ENCODE results near the gene MTIF3.
"Not testable (repeated sequence)": the region's sequence is repeated elsewhere in the genome, so short reads cannot be mapped to it uniquely, and the experiment has no call there.

The MTIF3 gene

GRCh38 chr13:27421101-27421871, 29.1 kb downstream of the MTIF3 start:
- in situ Hi-C loops (cut with MboI; ENCODE audit: low sequenced_read_pairs): no loop called here

DNA sequence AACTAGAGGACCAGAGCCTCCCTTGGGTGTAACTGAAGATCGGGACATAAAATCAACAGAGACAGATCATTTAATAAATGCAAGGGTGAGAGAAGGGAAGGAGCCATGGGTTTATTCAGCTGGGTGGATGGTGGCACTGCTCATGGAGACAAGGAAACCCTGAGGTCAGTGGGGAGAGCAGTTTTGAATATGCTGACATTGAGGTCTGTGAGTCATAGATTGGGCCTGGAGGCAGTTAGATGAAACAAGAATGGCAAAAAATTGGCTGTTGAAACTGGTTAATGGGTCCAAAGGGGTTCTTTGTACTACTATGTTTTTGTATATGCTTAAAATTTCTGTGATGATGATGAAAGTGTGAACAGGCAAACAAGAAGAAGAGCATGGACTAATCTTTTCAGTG, 31.0 kb downstream of the MTIF3 start:
- in situ Hi-C loops (cut with MboI; ENCODE audit: low sequenced_read_pairs): no loop called here

DNA sequence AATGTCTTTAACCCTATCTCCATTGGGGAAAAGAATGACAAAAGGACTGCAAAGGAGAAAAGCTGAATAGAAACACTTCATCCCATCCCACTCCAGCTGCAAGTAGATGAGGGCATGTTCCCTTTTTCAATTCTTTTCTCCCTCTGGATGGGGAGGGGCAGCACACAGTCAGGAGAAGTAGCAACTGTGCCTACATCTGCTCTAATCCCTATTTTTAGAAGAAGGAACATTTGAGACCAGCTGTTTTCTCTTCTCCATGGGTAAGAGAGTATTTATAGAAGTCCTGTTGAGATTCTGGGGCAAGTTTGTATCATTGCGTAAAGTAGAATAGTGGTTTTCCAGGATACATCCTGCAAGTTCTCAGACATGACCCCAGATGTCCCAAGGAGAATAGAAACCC, 35.2 kb downstream of the MTIF3 start:
- in situ Hi-C loops (cut with MboI; ENCODE audit: low sequenced_read_pairs): no loop called here

- in situ Hi-C loops (cut with MboI; ENCODE audit: low sequenced_read_pairs): no loop called here
These were observed 39.0 kb downstream of the MTIF3 start for GRCh38 chr13:27411341-27411740.

- in situ Hi-C loops (cut with MboI; ENCODE audit: low sequenced_read_pairs): no loop called here
These were observed 41.4 kb downstream of the MTIF3 start for GRCh38 chr13:27409013-27409412.

GRCh38 chr13:27408074-27408473, 42.3 kb downstream of the MTIF3 start:
- in situ Hi-C loops (cut with MboI; ENCODE audit: low sequenced_read_pairs): no loop called here

DNA sequence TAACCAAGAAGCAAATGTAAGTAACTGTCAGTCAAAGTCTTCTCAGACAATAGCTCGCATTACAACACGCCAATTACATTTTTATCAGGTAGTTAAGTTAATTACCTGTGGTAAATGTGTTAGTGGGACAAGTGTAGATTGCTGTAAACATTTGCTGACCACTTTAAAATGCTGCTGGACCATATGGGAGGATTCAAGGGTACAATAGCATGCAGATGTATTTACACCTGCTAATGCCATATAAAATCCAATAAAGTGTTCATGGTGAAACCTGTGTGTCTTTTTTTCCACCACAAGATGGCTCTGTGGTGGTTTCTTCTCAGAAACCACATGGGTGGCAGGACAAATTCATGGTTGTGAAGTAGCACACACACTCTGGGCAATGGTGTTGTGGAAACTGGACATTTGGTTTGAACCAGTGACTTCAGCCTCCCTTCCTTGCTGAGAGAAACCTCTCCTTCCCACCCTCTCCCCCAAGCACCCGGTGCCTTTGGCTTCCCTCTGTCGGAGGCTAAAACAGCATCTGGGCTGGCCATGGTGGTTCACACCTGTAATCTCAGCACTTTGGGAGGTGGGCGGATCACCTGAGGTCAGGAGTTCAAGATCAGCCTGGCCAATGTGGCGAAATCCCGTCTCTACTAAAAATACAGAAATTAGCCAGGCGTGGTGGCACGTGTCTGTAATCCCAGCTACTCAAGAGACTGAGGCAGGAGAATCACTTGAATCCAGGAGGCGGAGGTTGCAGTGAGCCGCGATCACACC, 44.0 kb downstream of the MTIF3 start:
- in situ Hi-C loops (cut with MboI; ENCODE audit: low sequenced_read_pairs): no loop called here

DNA sequence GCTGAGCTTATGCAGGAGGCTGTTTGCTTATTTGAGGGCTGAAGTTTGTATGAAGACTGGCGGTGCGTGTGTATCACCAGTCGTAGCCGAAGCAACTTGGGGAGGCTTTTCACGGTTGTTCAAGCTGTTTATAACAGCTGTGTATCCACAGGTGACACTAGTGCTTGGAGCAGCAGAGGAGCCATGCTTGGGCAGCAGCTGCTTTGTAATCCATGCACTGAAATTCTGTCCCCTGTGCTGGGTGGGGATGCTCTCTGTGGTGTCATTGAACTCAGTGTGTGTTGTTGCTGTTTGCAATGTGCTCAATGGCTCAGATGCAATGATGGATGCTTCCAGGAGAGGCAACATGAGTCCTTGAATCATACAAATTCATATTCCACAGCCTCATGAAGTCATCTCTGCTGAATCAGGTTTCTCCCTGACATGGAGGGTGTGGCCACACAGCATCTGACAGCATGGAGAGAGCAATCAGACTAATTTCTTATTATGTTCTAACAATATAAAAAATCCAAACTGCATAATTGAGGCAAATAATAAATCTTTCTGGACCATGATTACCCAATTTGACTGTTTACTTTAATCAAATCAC, 44.7 kb downstream of the MTIF3 start:
- in situ Hi-C loops (cut with MboI; ENCODE audit: low sequenced_read_pairs): no loop called here

GRCh38 chr13:27404680-27405079, 45.7 kb downstream of the MTIF3 start:
- in situ Hi-C loops (cut with MboI; ENCODE audit: low sequenced_read_pairs): no loop called here

DNA sequence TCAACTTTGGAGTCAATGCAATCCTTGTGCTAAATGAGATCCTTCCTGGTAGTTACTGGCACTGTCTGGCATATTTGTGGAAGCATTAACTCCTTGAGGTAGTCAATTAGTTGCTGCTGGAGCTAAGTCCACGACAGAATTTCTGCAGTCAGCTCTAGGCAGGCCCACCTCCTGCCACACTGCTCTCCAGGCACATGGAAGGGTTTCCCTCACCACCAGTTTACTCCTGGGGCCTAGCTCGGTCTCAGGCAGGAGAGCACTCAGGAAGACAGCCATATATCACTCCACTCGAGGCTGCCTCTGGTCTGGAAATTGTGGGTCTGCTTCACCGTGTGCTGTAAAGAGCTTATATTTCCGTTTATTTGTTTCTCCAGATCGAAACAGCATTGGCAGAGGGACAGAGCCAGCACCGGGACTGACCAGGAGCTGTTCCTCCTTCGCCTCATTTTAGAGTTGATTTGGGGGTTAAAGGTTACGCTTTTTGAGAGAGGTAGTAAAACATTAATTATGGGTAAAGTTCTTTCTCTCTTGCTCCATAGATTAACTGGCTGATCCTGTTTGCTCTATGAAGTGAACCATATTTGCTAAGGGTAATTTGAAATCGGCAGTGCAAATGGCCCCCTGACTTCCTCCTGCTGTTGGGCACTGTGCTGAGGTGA, 46.5 kb downstream of the MTIF3 start:
- in situ Hi-C loops (cut with MboI; ENCODE audit: low sequenced_read_pairs): no loop called here

- in situ Hi-C loops (cut with MboI; ENCODE audit: low sequenced_read_pairs): no loop called here
These were observed 47.1 kb downstream of the MTIF3 start for GRCh38 chr13:27403203-27403678.

GRCh38 chr13:27401210-27401609, 49.2 kb downstream of the MTIF3 start:
- in situ Hi-C loops (cut with MboI; ENCODE audit: low sequenced_read_pairs): no loop called here

DNA sequence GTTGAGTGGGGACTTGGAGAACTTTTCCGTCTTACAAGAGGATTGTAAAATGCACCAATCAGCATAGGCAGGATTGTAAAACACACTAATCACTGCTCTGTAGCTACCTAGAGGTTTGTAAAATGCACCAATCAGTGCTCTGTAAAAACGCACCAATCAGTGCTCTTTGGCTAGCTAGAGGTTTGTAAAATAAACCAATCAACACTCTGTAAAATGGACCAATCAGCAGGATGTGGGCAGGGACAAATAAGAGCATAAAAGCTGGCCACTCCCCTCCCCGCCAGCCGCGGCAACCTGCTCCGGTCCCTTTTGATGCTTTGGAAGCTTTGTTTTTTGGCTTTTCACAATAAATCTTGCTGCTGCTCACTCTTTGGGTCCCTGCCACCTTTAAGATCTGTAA, 50.0 kb downstream of the MTIF3 start:
- in situ Hi-C loops (cut with MboI; ENCODE audit: low sequenced_read_pairs): not testable (repeated sequence)

GRCh38 chr13:27398360-27398759, 52.0 kb downstream of the MTIF3 start:
- in situ Hi-C loops (cut with MboI; ENCODE audit: low sequenced_read_pairs): no loop called here

GRCh38 chr13:27396252-27396846, 54.0 kb downstream of the MTIF3 start:
- in situ Hi-C loops (cut with MboI; ENCODE audit: low sequenced_read_pairs): no loop called here

- in situ Hi-C loops (cut with MboI; ENCODE audit: low sequenced_read_pairs): no loop called here
These were observed 55.3 kb downstream of the MTIF3 start for GRCh38 chr13:27395007-27395510.

DNA sequence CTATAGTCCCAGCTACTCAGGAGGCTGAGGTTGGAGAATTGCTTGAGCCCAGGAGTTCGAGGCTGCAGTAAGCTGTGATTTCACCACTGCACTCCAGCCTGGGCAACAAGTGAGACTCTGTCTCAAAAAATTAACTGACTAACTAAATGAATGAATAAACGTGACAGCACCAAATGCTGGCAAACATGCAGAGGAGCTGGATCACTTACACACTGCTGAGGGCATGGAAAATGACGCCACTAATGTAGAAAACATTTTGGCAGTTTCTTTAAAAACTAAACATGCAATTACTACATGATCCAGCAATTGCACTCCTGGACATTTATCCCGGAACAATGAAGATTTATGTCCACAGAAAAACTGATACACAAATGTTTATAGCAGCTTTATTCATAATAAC, 57.3 kb downstream of the MTIF3 start:
- in situ Hi-C loops (cut with MboI; ENCODE audit: low sequenced_read_pairs): no loop called here

DNA sequence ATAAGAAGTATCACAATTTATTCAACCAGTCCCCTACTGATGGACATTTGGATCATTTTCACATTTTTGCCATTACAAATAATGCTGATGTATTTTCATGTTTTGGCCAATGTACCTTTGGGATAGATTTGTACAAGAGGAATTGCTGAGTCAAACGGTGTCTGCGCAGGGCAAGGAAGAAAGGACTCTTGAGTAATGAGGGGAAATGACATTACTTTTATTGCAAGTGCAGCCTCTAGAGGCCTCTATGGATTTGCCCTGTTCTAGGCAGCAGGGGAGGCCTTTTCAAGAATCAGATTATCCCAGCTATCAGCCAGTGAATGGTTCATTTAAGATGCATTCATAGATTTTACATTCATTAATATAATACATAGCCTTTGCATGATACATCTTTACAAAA, 58.9 kb downstream of the MTIF3 start:
- in situ Hi-C loops (cut with MboI; ENCODE audit: low sequenced_read_pairs): no loop called here

DNA sequence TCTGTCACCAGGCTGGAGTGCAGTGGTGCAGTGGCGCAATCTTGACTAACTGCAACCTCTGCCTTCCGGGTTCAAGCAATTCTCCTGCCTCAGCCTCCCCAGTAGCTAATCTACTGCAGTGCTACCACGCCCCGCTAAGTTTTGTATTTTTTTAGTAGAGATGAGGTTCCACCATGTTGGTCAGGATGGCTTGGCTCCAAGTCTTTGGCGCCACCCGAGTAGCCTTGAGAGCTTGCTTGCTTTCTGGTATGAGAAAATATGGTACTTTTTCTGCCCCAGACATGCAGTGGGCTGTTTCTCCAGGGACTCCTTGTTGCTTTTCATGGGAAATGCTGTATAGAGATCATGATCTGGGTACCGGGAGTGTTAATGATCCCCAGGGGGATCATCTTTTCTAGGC, 60.5 kb downstream of the MTIF3 start:
- in situ Hi-C loops (cut with MboI; ENCODE audit: low sequenced_read_pairs): no loop called here

- in situ Hi-C loops (cut with MboI; ENCODE audit: low sequenced_read_pairs): no loop called here
These were observed 62.1 kb downstream of the MTIF3 start for GRCh38 chr13:27388241-27388640.
